Activated CD4-positive, CD25-positive, alpha-beta regulatory T cell treated with anti-CD3 and anti-CD28 coated beads, Interleukin-2, amount 50 U/mL, for 16 hours (primary cell): Measurements from ENCODE around the gene GRAMD2B.

Experiments
- DNase-seq: peaks from one replicate; pipeline ENCODE4 v3.0.0-alpha.2; 2020; ENCODE audit warnings: low read depth, low spot score

GRAMD2B gene

DNA sequence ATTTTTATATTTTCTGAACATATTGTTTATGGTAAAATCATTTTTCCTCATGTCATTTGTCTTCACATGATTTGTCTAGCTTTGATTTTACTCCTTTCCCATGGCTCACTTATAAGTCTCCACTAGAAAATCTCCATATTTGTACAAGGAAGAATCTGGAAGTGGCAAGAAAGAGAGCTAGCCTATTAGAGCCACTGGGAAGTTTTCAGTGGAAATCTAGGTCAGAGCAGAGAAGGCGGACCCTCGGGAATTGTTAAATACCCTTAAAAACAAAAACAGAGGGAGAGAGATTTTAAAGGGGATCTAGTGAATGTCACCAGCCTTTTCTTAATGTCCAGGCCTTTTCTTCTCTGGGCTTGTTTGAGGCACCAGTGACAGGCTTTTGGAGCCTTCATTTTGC, 56.6 kb downstream of the GRAMD2B start:
- DNase-seq: no peak

DNA sequence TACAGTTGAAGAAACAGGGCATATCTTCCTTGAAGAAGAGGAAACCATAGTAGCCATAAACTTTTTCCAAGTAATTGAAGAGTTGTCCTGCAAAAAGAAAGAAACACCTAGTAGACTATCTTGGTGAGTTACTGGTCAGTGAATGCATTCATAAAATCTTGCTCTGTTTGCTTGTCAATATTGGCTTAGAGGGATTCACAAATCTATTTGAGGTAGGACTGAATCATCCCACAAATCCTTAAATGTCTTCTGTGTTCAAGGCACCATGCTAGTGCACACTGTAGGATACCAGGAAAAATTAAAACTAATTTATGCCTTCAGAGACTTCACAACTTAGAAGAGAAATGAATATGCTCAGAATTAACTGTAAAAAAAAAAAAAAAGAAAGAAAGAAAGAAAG, 57.6 kb downstream of the GRAMD2B start:
- no peak for DNase-seq

DNA sequence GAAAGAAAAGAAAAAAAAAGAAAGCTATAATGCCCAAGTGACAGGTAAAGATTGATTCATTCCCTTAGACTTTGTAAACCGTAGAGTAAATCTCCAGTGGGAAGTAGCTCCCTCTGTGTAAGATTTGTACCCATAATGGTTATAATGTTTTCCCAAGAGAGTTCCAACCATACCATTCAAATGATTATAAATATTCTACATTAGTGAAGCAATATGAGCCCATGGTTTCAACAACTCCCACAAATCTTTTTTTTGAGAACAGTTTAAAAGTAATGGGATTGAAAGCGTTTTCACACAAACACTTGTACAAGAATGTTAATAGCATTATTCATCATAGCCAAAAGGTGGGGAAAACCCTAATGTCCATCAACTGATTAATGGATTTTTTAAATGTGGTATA, 58.0 kb downstream of the GRAMD2B start:
- DNase-seq: no peak

DNA sequence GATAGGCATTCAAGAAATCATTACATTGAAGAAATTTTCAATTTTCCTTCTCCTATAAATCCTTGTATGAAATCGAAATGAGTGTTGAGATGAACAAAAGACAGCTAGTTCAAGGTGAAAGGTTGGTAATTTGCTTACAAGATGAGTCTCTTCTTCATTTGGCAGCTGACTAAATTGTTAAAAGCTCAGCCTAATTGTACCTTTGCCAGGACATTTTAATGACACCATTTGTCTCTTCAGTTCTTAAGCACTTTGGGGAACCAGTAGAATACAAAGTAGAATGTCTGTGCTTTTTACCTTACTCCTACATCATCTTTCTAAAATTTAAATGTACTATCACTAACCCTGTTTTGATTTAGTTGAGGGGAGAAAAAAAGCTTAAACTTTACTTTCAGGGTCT, 59.4 kb downstream of the GRAMD2B start:
- no peak for DNase-seq

DNA sequence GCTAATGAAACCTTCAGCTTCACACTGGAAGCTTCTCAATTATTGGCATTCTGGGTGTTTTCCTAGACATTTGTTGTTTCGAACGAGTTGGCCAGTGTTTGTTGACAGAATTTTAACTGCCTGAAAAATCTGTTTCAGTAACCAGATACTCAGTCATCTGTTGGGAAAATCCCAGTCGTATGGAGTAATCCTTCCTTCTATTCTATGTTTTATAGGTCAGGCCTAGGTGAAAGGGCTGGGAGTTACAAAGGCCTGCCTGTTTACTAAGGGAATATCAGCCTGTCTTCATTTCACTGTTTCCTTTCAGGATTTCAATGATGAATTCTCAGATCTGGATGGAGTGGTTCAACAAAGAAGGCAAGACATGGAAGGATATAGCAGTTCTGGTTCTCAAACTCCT, 59.9 kb downstream of the GRAMD2B start:
- DNase-seq: no peak

DNA sequence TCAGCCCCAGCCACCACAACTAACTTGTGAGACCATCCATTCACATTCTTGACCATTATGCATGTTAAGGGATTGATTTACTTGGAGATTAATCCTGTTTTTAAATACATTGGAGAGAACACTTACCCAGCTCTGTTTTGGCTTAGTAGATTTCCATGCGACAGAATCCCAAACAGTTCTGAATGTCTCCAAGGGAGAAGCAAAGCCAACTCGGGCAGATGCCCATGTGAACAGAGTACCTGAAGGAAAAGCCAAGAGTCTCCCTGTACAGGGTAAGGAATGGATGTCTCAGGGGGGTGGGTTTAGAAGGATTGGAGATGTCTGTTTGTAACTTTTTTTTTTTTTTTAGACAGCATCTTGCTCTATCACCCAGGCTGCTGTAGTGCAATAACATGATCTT, 61.0 kb downstream of the GRAMD2B start:
- no peak for DNase-seq

DNA sequence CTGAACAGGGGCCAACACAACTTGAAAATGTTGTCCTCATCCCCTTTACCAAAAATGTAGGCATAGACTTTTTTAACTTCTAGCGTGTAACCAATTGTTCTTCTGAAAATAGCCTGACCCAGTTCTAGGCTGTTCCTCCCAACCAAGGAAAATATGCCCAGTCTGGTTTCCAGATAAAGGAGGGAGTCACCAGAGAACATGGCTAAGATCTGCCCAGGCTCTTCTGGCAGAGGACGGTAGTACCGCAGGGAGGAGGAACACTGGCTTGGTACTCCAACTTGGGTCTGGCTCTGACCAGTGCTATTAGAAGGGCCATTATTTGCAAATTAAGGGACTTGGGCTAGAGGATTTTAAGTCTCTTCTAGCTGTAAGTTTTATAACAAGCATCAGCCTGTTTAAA, 63.1 kb downstream of the GRAMD2B start:
- DNase-seq: no peak

DNA sequence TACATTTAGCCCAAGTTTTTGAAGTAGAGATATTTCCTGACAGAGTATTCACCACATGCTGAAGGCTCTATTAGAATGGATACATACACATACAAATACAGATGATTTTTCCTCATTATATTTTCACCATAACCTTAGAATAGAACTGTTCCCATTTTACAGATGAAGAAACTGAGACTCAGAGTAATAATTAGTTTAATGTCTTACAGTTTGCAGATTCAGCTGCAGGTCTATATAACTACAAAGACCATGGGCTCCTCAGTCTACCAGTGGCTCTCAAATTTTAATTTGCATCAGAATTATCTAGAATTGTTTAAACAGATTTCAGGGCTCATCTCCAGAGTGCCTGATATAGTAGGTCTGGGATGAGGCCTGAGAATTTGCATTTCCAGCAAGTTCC, 64.4 kb downstream of the GRAMD2B start:
- no peak for DNase-seq

DNA sequence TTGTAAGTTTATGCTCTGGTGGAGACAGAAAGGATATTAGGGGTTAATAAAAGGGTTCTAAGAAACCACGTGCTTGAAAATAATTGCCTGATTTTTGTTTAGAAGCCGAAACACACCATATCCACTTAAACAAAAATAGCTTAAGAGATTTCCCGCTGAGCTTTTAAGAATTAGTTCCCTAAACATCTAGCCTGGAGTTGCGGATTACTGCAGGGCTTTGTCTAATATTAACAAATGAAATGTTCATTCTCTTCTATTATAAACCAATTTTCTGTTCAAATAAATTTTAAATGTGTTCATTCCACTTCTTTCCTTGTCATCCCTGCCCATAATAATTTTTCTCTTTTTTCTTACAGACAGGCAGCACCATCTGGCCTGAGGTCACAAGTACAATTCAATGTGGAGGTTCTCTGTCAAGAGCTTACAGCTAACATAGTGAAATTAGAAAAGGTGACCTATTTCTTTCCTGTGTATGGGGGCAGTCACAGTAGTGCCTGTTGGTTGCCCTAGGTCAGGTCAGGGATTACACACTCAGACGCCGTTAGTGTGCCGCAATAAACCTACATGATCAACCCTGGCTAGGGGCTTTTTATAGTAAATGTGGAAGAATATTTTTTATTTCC, 65.3 kb downstream of the GRAMD2B start:
- DNase-seq: no peak

DNA sequence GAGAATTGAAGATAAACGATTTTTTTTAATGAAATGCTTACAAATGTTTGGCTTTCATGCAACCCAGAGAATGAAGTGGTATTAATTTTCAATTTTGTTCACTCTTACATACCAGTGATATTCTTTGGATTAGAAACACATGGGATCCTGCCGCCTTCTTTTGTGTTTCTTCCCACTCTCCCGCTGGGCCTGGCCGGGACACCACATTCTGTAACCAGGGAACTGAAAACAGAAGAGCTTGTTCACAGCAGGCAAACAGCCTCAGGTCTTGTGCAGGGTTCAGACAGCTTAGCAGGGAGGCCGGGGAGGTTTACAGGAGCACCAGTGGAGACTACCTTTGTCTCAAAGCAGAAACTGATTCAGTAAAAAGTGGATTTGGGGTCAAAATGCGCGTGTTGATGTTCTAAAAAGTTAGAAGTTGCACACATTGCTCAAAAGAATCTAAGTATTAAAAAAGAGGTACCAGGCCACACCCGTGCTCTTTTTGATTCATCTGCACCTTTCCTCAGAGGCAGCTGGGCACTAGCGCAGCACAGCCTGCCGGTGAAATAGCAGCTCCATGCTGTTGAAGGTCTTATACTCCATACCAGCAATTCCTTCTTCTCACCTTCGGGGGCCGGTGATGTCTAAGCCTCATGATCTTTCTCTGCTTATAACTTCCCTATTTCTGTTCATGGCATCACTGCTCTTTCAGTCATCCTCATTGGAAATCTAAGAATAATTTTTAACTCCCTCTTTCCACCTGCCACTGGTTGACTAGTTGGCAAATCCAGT, 67.1 kb downstream of the GRAMD2B start:
- no peak for DNase-seq

DNA sequence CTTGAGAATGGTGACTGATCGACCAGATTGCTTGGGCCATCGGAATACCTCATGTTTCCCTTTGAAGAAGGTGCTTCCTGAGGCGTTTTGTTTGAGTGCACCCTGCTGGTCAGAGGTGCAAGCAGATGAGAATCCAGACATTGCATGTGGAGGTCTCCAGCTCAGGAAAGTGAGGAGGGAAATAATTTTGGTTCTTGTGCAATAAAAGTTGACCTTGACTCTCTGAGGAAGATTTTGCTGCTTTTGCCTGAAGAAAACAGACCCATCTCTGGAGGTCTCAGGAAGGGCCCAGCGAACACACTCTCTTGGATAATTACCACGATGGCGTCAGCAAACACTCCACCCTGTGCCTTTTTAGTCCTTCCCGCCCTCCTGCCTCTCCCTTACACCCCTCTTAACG, 69.7 kb downstream of the GRAMD2B start:
- DNase-seq: no peak

DNA sequence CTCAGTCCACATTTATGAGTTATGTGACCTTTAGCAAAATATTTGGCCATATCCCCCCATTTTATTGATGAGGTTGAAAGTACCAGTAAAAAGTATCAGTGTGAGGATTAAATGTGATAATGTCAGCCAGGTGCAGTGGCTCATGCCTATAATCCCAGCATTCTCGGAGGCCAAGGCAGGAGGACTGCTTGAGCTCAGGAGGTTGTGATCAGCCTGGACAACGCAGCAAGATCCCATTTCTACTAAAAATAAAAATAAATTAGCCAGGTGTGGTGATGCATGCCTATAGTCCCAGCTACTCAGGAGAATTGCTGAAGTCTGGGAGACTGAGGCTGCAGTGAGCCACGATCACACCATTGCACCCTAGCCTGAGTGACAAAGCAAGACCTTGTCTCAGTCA, 71.2 kb downstream of the GRAMD2B start:
- no peak for DNase-seq

DNA sequence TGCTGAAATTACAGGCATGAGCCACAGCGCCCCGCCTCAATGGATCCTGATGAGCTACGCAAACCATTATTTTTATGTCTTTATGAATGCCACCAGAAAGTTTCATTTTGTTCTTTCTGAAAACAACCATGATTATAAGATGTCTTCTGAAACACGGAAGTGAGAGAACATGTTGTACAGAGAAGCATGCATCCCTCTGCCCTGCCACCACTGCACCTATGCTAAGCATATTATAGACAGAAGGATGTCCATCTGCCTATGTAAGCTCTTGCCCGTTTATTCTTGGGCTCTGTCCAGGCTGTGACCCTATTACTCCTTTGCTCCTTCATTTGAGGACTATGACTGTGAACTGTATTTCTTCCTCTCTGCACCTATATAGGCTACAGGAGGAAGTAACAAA, 74.3 kb downstream of the GRAMD2B start:
- DNase-seq: no peak

DNA sequence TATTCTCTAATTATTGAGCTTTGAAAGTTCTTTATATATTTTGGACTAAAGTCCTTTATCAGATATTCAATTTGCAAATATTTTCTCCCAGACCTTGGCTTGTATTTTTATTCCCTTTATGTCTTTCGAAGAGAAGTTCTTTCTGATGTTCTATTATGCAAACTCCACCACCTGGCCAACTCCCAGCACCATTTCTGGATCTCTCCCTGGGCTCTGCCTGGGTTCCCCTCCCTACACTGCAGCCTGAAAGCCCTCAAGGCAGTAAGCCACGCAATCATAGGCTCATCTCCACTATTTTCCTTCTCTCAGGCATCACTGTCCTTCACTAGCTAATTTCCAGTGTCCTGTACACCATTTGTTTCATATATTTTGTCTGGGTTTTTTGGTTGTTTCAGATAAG, 76.1 kb downstream of the GRAMD2B start:
- no peak for DNase-seq

DNA sequence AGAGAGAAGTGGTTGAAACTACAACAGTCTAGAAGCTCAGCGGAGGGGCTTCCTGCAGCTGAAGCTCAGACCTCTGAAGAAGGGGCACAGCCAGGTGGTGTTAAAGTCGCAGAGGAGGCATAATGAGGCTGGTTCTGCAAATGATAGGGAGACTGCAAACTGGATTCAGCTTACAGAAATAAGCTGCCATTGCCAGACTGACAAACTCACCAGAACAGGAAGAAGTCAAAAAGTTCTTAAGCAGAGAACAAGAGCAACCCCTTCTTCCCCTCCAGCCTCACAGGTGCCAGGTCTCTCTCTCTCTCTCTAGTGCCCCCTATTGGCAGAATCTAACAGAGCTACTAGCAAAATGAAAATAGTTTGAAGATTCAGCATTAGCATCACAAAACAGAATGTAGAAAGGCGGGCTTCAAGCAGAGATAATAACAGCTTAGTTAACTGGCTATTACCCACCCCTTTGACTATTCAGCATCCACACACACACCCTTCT, 76.7 kb downstream of the GRAMD2B start:
- no peak for DNase-seq

DNA sequence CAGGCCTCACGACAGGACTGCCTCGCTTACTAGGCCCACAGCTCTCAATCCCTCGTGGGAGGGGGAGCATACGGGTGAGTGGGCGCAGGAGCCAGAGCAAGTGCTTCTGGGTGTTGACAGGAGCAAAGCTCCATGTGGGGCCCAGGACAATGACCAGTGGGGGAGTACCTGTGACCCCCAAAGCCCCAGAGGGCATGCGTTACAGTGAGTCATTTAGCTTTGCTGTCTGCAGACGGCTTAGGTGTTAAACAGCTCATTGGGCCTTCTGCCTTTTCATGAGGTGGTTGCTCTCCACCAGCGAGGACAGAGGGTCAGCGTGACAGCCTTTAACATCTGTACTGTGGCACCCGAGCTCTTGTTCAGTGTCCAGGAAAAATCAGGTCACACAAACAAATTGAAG, 78.2 kb downstream of the GRAMD2B start:
- DNase-seq: no peak

DNA sequence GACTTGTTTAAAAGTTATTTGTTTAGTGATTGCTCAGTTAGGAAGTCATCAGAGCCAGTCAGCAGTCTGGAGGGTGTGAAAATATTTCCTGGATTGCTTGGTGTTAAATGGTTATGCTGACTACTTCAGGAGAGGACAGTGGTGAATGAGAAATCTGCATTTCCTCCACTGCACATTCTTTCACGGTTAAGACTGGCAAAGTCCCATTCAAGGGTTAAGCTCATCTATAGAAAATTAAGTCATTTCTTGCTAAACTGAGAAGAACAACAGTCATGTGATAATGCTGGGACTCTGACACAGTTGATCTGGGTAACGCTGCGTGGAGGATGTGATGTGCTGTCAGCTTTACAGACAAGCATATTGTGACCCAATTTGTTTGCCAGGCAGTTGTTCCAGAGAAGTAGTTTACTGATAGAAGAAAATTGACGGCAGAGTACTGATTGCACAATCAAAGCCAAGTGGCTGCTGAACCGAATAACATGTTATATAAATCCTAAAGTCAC, 80.4 kb downstream of the GRAMD2B start:
- DNase-seq: no peak

DNA sequence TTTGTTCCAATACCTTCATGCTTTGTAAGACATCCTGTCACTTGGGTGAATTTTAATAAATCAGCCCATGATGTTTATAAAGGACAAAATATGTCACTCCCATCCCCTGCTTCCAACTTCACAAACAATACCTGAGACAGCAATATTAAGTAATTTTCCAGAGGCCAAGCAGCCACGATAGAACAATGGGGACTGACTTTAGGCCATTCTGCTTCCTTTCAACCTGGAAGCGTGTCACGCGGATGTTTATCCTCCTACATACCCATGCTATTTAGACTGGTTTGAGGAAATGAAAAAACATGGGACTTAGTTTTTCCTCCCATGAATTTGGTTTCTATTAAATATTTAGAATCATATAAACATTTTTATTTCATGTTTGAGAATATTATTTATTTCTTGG, 82.9 kb downstream of the GRAMD2B start:
- no peak for DNase-seq

DNA sequence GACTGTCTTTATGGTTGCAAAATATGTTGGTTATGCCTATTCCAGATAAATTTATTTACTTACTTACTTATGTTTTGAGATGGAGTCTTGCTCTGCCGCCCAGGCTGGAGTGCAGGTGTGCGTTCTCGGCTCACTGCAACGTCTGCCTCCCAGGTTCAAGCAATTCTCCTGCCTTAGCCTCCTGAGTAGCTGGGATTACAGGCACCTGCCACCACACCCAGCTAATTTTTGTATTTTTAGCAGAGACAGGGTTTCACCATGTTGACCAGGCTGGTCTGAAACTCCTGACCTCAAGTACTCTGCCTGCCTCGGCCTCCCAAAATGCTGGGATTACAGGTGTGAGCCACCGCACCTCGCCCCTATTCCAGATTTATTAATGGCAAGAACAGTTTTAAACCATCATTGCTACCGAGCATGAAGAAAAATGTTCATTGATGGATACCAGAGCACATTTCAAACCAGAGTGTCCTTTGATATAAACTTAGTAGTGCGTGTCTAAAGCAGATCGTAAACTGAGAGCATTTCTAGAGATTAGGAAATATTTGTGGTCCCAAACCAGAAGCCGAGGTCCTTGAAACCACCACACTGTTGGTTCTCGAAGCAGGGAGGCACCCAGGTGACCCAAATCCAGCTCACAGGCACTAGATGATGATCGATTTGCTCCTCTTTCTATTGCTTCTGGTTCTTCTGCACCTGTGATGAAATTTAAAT, 85.2 kb downstream of the GRAMD2B start:
- no peak for DNase-seq

DNA sequence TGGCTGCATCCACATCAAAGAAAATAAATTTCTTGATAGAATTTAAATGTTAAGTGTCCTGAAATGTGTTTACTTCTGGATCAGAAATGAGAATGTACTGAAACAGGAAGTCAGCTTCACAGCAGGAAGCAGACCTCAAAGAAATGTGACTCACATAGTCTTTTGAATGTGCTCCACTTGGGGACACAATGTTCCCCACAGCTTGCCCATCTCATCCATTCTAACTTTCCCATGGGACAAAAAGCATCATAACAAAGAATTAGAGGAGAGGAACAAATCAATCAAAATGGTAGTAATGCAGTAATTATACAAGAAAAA, 85.7 kb downstream of the GRAMD2B start:
- DNase-seq: no peak

DNA sequence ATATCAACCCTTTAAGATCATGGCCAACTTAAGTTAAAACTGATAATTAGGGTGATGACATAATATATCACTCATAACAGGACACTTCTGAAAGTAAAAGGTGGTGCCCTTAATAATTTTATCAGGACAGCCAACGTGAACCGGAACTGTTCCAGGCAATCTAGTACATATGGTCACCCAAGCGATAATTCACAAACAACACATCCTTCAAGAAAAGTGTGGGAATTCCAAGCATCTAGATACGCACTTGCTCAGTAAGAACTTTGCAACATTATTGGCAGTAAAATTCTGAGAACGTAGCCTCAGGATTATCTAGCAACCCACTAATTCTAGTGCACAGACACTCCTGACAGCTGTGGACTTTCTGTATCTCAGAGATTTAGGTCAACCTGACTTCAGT, 86.1 kb downstream of the GRAMD2B start:
- no peak for DNase-seq

DNA sequence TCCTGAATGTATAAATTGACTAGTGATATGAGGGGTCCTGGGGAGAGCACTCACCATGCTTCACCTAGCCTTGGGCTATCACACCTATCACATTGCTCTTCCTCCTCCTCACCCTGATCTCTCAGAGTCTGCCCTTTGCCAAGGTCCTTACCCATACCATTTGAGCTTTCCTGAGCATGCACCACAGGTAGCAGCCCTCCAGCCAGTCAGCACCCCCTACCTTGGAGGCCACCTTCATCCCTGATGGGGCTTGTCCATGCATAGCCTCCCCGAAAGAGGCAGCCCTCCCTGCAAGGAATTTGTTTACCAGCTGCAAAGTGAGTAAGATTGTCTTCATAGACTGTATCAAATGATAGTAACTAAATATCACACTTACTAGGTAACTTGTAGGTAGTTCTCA, 88.8 kb downstream of the GRAMD2B start:
- no peak for DNase-seq

DNA sequence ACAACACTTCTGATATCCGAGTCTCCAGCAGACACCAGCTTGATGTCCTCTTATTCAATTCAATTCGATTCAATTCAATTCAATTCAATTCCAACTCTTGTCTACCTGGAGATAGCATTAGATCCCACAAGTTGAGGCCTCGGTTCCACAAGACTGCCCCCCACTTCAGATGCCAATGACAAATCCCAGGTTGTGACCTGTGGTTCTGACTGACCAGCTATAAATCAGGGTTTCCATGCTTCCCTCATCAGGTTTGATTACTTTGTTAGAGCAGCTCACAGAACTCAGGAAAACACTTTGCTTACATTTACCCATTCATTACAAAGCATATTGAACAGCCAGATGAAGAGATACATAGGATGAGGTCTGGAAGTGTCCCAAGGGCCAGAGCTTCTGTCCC, 89.2 kb downstream of the GRAMD2B start:
- no peak for DNase-seq
